Measurements from ENCODE around the gene WDR82. TPM values are rescaled to one million over a fixed set of nuclear protein-coding genes. Genes with fewer than 3 reads are reported as not detected.

WDR82 gene
- 10 to 100 TPM; 49.6 to 53.1 (median 52.1) TPM for total RNA-seq

- H3K4me3 ChIP-seq, result peak within 1 kb of the TSS; percentile 83 to 86 (median 85)
- no peaks in the 10 kb centered on the region for H3K27me3 ChIP-seq
- DNase-seq (ENCODE audit: low spot score in 2 of 2), result peak; percentile 96 to 98
- H3K27ac ChIP-seq, result peak within 1 kb of the TSS; percentile 94 to 99
- H3K9me3 ChIP-seq, result no peaks in the 10 kb centered on the region
- intact Hi-C loops (cut with DNase I; ENCODE audit: low total_unique reads), result no loop called here
- peaks cover 0 to 23% of the 10 kb centered on the region in 2 donors for H3K4me1 ChIP-seq
- TF ChIP-seq POLR2AphosphoS5 (IDR thresholded peaks at IDR 0.05) (peak; percentile 80 to 97 (median 86)), CTCF (IDR thresholded peaks at IDR 0.05) (peak in 2 of 3 donors; percentile 37 to 52), POLR2A (IDR thresholded peaks at IDR 0.05) (peak; percentile 38)
- H3K36me3 ChIP-seq, result no peaks in the 10 kb centered on the region
Measured at GRCh38 chr3:52278510-52279069, at the start of gene WDR82. TSS of gene WDR82 (minus strand) at chr3:52278649. CDS start at chr3:52278361, 288 bp downstream.

- H3K4me3 ChIP-seq, result no peak overlapping the region
- no peaks in the 10 kb centered on the region for H3K4me1 ChIP-seq
- no peaks in the 10 kb centered on the region for H3K36me3 ChIP-seq
- H3K27me3 ChIP-seq, result no peaks in the 10 kb centered on the region
- H3K9me3 ChIP-seq, result no peaks in the 10 kb centered on the region
- no peak overlapping the region for H3K27ac ChIP-seq
- no peak for DNase-seq (ENCODE audit: low spot score in 2 of 2)
- intact Hi-C loops (cut with DNase I; ENCODE audit: low total_unique reads), result loop anchor here (10.0 kb wide), 1 partner anchor 93 kb away; the partner anchor contains the start of gene TWF2
- TF ChIP-seq POLR2AphosphoS5 (IDR thresholded peaks at IDR 0.05), result no peak
- no peak for TF ChIP-seq POLR2A (IDR thresholded peaks at IDR 0.05)
- TF ChIP-seq CTCF (IDR thresholded peaks at IDR 0.05), result no peak
Measured at GRCh38 chr3:52327486-52328290, 49.2 kb upstream of the WDR82 start.

GRCh38 chr3:52326976-52327375 lies 48.5 kb upstream of the WDR82 start:
- no peaks in the 10 kb centered on the region for H3K4me1 ChIP-seq
- no peaks in the 10 kb centered on the region for H3K9me3 ChIP-seq
- H3K4me3 ChIP-seq, result no peak overlapping the region
- TF ChIP-seq POLR2A (IDR thresholded peaks at IDR 0.05), result no peak
- TF ChIP-seq POLR2AphosphoS5 (IDR thresholded peaks at IDR 0.05), result no peak
- TF ChIP-seq CTCF (IDR thresholded peaks at IDR 0.05), result no peak
- H3K36me3 ChIP-seq, result no peaks in the 10 kb centered on the region
- H3K27ac ChIP-seq, result no peak overlapping the region
- no peak for DNase-seq (ENCODE audit: low spot score in 2 of 2)
- intact Hi-C loops (cut with DNase I; ENCODE audit: low total_unique reads), result loop anchor here (10.0 kb wide), 1 partner anchor 92 kb away; the partner anchor contains the start of gene TWF2
- H3K27me3 ChIP-seq, result no peaks in the 10 kb centered on the region

GRCh38 chr3:52325686-52326085 lies 47.2 kb upstream of the WDR82 start:
- Histone ChIP-seq H3K9me3 (no peaks in the 10 kb centered on the region), H3K4me1 (no peaks in the 10 kb centered on the region), H3K27me3 (no peaks in the 10 kb centered on the region), H3K4me3 (no peak overlapping the region), H3K36me3 (no peaks in the 10 kb centered on the region), H3K27ac (no peak overlapping the region)
- intact Hi-C loops (cut with DNase I; ENCODE audit: low total_unique reads), result loop anchor here (10.0 kb wide), 1 partner anchor 91 kb away; the partner anchor contains the start of gene TWF2
- TF ChIP-seq POLR2A (IDR thresholded peaks at IDR 0.05), result no peak
- no peak for TF ChIP-seq POLR2AphosphoS5 (IDR thresholded peaks at IDR 0.05)
- TF ChIP-seq CTCF (IDR thresholded peaks at IDR 0.05), result no peak
- no peak for DNase-seq (ENCODE audit: low spot score in 2 of 2)

GRCh38 chr3:52324676-52325075 lies 46.2 kb upstream of the WDR82 start:
- H3K36me3 ChIP-seq, result no peaks in the 10 kb centered on the region
- intact Hi-C loops (cut with DNase I; ENCODE audit: low total_unique reads), result loop anchor here (10.0 kb wide), 1 partner anchor 90 kb away; the partner anchor contains the start of gene TWF2
- no peaks in the 10 kb centered on the region for H3K27me3 ChIP-seq
- no peak overlapping the region for H3K27ac ChIP-seq
- TF ChIP-seq CTCF (IDR thresholded peaks at IDR 0.05) (no peak), POLR2A (IDR thresholded peaks at IDR 0.05) (no peak), POLR2AphosphoS5 (IDR thresholded peaks at IDR 0.05) (no peak)
- H3K9me3 ChIP-seq, result no peaks in the 10 kb centered on the region
- H3K4me1 ChIP-seq, result no peaks in the 10 kb centered on the region
- H3K4me3 ChIP-seq, result no peak overlapping the region
- DNase-seq (ENCODE audit: low spot score in 2 of 2), result no peak
